Gastroesophageal sphincter (tissue), 4 donors: Measurements from ENCODE around the gene GNG12. TPM values are rescaled to one million over a fixed set of nuclear protein-coding genes. Genes with fewer than 3 reads are reported as not detected.
A peak's percentile ranks its signal among the peaks of the same experiment; 100 is the strongest.

ENCODE experiments used
- ATAC-seq: fragments of 150-250 bp; one replicate; pipeline ENCODE4 v1.9.1; 2016; ENCODE audit warnings: mild to moderate bottlenecking, moderate library complexity
- H3K27ac ChIP-seq, 4 donors: fragments of 200-600 bp; sonication (generic) in 3 of 4; 1 replicate in 3 of 4; 2 replicates in 1 of 4; pipeline ENCODE4 v1.5.1; 2016 to 2019
- H3K27me3 ChIP-seq: fragments of 200-600 bp; sonication (generic); one replicate; pipeline ENCODE4 v1.5.1; 2019
- H3K36me3 ChIP-seq, 2 donors: fragments of 200-600 bp; sonication (generic); one replicate each; pipeline ENCODE4 v1.5.1; 2019; ENCODE audit warnings: control low read depth in 1 of 2
- H3K4me1 ChIP-seq, 3 donors: fragments of 200-600 bp; sonication (generic); 1 replicate in 2 of 3; 2 replicates in 1 of 3; pipeline ENCODE4 v1.5.1; 2016 to 2019; ENCODE audit warnings: control low read depth in 2 of 3
- H3K4me3 ChIP-seq, 2 donors: fragments of 200-600 bp; sonication (generic); one replicate each; pipeline ENCODE4 v1.5.1; 2019; ENCODE audit warnings: mild to moderate bottlenecking in 1 of 2, moderate library complexity in 1 of 2
- H3K9me3 ChIP-seq, 3 donors: fragments of 200-600 bp; sonication (generic); one replicate each; pipeline ENCODE4 v1.5.1; 2017 to 2019; ENCODE audit warnings: control low read depth in 2 of 3
- EP300 ChIP-seq: sonication (generic); formaldehyde crosslinking; IDR thresholded peaks from one replicate; pipeline ENCODE4 v1.6.1; 2017; ENCODE audit warnings: antibody characterized with exemption, mild to moderate bottlenecking
- POLR2A ChIP-seq, 2 donors: fragments of 450-650 bp; IDR thresholded peaks; one replicate each; pipeline ENCODE4 v1.6.1; 2017; ENCODE audit warnings: antibody characterized with exemption in 2 of 2, mild to moderate bottlenecking in 2 of 2, moderate library complexity in 1 of 2
- POLR2AphosphoS5 ChIP-seq: sonication (generic); formaldehyde crosslinking; IDR thresholded peaks from one replicate; pipeline ENCODE4 v1.6.1; 2017; ENCODE audit warnings: antibody characterized with exemption
- WGBS, 2 donors: methylation state at CpG; one replicate each; pipeline ENCODE4 v1.1.5; 2018; ENCODE audit warnings: low coverage in 1 of 2; 5-methylcytosine and 5-hydroxymethylcytosine counted together
- total RNA-seq, 4 donors: library from RNA; depleted of rRNA; stranded (reverse); fragments of >200 nt; gene quantifications; one replicate each; pipeline ENCODE4 v1.1.0, GENCODE V29; 2016
- TF ChIP-seq, protein P1 (sequence below), 4 experiments: fragments of 200-600 bp in 2 of 4; fragments of 450-650 bp in 2 of 4; sonication (generic) in 1 of 4; IDR thresholded peaks; one replicate each; pipeline ENCODE4 v1.5.1; 2017 to 2019; ENCODE audit warnings: antibody characterized with exemption in 4 of 4, mild to moderate bottlenecking in 2 of 4, moderate library complexity in 2 of 4

GNG12 gene
- total RNA-seq, 4 donors from 2014 or later: 135 to 175 (median 149) TPM

DNA sequence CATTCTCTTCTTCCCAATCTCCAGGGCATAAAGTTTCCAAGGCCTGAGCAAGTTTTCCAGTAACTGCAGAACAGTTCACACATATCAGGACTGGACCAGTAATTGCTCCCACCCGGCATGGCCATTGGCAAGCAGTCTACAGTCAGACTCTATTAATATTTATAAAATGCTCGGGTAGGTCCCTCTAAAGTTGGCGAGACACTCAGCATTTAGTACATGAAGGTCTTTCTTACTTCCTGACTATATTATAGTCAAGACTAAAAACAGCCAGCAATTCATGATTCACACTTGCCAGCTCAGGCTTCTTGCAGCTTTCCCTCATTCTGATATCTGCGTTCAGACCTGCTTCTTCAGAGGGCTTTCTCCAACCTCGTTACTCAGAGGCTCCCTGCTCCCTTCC, 122.8 kb downstream of the GNG12 start:
- no peaks in the 10 kb centered on the region for H3K9me3 ChIP-seq
- H3K27ac ChIP-seq: peak overlapping the region in 3 of 4 donors; percentile 12 to 22 (median 13)
- peak; percentile 39 for TF ChIP-seq POLR2AphosphoS5
- no peak for TF ChIP-seq EP300
- no peaks in the 10 kb centered on the region for H3K27me3 ChIP-seq
- peaks cover 7 to 78% (median 8%) of the 10 kb centered on the region in 3 donors for H3K4me1 ChIP-seq
- peaks cover 0 to 9% of the 10 kb centered on the region in 2 donors for H3K36me3 ChIP-seq
- no peak overlapping the region for H3K4me3 ChIP-seq
- no peak for ATAC-seq
- WGBS, 2 donors: 10 to 50% methylated on average over 4 to 5 of the region's 5 CpGs

DNA sequence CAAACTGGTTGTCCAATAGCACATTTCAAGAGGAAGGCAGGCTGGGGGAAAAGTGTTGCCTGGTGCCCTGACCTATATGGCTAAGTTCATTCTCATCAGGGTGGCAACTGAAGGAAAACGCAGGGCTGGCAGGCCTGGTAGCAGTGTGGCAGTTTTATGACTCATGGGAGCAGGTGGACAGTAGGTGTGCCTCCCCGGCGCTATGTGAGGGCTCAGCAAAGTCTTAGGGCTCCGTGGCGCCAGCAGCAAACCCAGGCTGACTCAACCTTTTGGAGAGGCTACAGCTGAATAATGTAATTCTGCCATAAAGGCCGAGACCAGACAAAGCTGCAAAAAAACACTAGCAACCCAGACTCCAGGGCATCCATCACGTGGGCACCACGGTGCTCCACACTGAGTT, 124.7 kb downstream of the GNG12 start:
- peaks cover 3 to 62% (median 6%) of the 10 kb centered on the region in 3 donors for H3K4me1 ChIP-seq
- H3K4me3 ChIP-seq: no peak overlapping the region
- TF ChIP-seq POLR2AphosphoS5 (no peak), EP300 (no peak), POLR2A (IDR thresholded peaks at IDR 0.05) (no peak)
- TF ChIP-seq, protein P1, sequence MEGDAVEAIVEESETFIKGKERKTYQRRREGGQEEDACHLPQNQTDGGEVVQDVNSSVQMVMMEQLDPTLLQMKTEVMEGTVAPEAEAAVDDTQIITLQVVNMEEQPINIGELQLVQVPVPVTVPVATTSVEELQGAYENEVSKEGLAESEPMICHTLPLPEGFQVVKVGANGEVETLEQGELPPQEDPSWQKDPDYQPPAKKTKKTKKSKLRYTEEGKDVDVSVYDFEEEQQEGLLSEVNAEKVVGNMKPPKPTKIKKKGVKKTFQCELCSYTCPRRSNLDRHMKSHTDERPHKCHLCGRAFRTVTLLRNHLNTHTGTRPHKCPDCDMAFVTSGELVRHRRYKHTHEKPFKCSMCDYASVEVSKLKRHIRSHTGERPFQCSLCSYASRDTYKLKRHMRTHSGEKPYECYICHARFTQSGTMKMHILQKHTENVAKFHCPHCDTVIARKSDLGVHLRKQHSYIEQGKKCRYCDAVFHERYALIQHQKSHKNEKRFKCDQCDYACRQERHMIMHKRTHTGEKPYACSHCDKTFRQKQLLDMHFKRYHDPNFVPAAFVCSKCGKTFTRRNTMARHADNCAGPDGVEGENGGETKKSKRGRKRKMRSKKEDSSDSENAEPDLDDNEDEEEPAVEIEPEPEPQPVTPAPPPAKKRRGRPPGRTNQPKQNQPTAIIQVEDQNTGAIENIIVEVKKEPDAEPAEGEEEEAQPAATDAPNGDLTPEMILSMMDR (IDR thresholded peaks at IDR 0.05): no peak
- H3K9me3 ChIP-seq: no peaks in the 10 kb centered on the region
- H3K36me3 ChIP-seq: peaks cover 0 to 27% of the 10 kb centered on the region in 2 donors
- 67% methylated on average over 2 of the region's 8 CpGs; no CpG with 5 or more reads in 1 of the 2 donors for WGBS, 2 donors
- no peak overlapping the region for H3K27ac ChIP-seq
- ATAC-seq: no peak
- no peaks in the 10 kb centered on the region for H3K27me3 ChIP-seq

DNA sequence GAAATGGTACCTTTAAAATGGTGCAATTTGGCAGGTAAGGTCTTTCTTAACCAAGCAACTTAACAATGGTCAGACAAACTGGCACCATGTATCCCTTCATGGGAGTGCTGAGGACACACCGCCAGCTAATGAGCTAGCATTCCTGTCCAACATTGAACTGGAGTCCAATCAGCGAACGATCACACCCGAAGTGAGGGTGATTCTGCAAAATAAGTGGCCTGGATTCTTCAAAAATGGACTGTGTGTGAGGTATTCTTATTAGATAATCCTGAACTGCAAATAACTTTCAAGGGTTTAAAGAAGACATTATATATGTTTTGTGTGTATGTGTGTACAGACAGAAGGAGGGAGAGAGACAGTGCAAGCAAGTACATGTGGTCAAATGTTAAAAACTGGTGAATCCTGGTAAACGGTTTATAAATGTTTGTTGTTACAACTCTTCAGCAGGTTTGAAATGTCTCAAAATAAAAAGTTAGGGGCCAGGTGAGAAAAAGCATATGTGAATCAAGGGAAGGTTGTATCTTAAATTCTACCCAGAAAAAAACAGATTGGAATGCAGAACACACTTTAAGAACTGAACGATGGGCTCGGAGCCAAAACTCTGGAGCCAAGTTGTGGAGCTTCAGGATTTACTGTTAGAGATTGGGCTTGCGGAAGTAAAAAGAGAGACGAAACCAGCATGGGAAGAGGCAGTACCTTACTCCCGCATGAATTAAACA, 127.4 kb downstream of the GNG12 start:
- no peaks in the 10 kb centered on the region for H3K27me3 ChIP-seq
- peaks cover 3 to 45% (median 4%) of the 10 kb centered on the region in 3 donors for H3K4me1 ChIP-seq
- no peak overlapping the region for H3K4me3 ChIP-seq
- H3K27ac ChIP-seq: peak overlapping the region in 3 of 4 donors; percentile 7 to 61 (median 25)
- 29 to 58% methylated on average over 6 to 9 of the region's 10 CpGs for WGBS, 2 donors
- peaks cover 0 to 45% of the 10 kb centered on the region in 2 donors for H3K36me3 ChIP-seq
- no peaks in the 10 kb centered on the region for H3K9me3 ChIP-seq
- TF ChIP-seq POLR2A (IDR thresholded peaks at IDR 0.05) (no peak), EP300 (no peak), POLR2AphosphoS5 (no peak)
- TF ChIP-seq, protein P1 (IDR thresholded peaks at IDR 0.05): no peak
- ATAC-seq: no peak

DNA sequence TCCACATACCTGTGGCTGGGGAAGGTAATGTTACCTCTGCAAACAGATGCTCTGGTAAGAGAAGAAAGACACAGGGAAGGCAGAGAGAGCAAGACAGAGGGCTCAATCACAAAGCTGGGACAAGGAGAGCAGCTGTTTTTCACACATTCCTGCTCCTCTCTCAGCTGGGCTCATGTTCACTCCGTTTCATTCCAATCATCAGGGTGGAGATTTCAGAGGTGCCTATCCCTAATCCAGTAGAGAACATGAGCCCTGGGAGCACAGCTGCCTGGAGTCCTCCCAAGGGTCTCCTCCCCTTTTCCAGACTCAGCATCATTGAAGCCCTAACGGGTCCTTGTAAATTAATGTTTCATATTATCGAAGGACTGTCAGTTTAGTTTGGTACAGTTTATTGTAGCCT, 128.9 kb downstream of the GNG12 start:
- Histone ChIP-seq H3K27me3 (no peaks in the 10 kb centered on the region), H3K4me1 (peaks cover 3 to 36% (median 4%) of the 10 kb centered on the region in 3 donors), H3K36me3 (peaks cover 0 to 45% of the 10 kb centered on the region in 2 donors), H3K9me3 (no peaks in the 10 kb centered on the region), H3K4me3 (no peak overlapping the region), H3K27ac (no peak overlapping the region)
- ATAC-seq: no peak
- WGBS, 2 donors: 81 to 89% methylated on average over 2 to 3 of the region's 3 CpGs
- TF ChIP-seq EP300: no peak
- TF ChIP-seq POLR2AphosphoS5: no peak
- TF ChIP-seq POLR2A (IDR thresholded peaks at IDR 0.05): no peak
- TF ChIP-seq, protein P1 (IDR thresholded peaks at IDR 0.05): no peak

DNA sequence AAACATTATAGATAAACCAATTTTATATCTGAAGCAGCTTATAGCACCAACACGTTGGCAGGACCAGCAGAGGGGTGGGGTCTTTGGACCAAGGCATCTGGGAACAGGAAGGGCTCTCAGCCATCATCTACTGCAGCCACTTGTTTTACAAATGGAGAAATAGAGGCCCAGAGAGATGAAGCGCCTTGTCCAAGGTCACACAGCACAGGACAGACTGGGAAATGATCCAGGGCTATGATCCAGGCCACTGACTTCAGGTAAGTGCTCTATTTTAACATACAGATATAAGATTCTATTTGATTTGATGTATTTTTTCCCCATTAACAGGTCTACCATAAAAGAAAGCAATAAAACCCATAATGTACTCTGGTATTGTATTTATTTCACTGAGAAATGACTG, 131.4 kb downstream of the GNG12 start:
- H3K27me3 ChIP-seq: no peaks in the 10 kb centered on the region
- ATAC-seq: no peak
- H3K27ac ChIP-seq: no peak overlapping the region
- H3K4me3 ChIP-seq: no peak overlapping the region
- TF ChIP-seq POLR2AphosphoS5: no peak
- no peak for TF ChIP-seq POLR2A (IDR thresholded peaks at IDR 0.05)
- TF ChIP-seq EP300: no peak
- TF ChIP-seq, protein P1 (IDR thresholded peaks at IDR 0.05): no peak
- peaks cover 0 to 12% (median 1%) of the 10 kb centered on the region in 3 donors for H3K4me1 ChIP-seq
- no peaks in the 10 kb centered on the region for H3K9me3 ChIP-seq
- WGBS, 2 donors: 73 to 85% methylated on average over 2 of the region's 2 CpGs
- H3K36me3 ChIP-seq: peaks cover 0 to 45% of the 10 kb centered on the region in 2 donors
